B cell (primary cell): ENCODE measurements around the gene NANS.

ENCODE experiments used
- EZH2 ChIP-seq: IDR thresholded peaks from 2 replicates; pipeline ENCODE4 v1.6.1; 2012; ENCODE audit warnings: borderline replicate concordance, low read depth, mild to moderate bottlenecking, moderate library complexity, low read length; ENCODE audit not compliant: insufficient read depth, poor library complexity, severe bottlenecking
- TF ChIP-seq, protein P1 (sequence below): fragments of 200-600 bp; IDR thresholded peaks from one replicate; pipeline ENCODE4 v1.8.0; 2022; ENCODE audit warnings: antibody characterized with exemption, mild to moderate bottlenecking

DNA sequence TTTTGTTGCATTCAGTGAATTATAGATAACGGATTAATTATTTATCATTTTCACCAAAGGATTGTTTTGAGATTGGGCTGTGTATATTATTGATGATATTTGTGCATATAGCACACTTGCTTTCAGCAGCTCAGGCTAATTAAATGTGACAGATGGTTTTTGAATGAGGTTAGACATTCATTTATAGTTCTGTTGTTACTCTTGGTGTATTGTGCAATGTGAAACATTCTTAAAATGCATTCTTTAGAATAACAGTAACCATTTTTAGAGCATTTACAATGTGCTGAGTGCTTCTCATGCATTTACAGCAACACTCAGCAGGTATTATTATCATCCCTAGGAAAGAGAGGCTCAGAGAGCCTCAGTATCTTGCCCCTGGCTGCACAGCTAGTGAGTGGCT lies 23.8 kb downstream of the NANS start:
- TF ChIP-seq, protein P1, sequence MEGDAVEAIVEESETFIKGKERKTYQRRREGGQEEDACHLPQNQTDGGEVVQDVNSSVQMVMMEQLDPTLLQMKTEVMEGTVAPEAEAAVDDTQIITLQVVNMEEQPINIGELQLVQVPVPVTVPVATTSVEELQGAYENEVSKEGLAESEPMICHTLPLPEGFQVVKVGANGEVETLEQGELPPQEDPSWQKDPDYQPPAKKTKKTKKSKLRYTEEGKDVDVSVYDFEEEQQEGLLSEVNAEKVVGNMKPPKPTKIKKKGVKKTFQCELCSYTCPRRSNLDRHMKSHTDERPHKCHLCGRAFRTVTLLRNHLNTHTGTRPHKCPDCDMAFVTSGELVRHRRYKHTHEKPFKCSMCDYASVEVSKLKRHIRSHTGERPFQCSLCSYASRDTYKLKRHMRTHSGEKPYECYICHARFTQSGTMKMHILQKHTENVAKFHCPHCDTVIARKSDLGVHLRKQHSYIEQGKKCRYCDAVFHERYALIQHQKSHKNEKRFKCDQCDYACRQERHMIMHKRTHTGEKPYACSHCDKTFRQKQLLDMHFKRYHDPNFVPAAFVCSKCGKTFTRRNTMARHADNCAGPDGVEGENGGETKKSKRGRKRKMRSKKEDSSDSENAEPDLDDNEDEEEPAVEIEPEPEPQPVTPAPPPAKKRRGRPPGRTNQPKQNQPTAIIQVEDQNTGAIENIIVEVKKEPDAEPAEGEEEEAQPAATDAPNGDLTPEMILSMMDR: no peak
- TF ChIP-seq EZH2: no peak
